ENCODE data around the gene KLF6. TPM values are rescaled to one million over a fixed set of nuclear protein-coding genes. Genes with fewer than 3 reads are reported as not detected.
A peak's percentile ranks its signal among the peaks of the same experiment; 100 is the strongest.

Gene KLF6
- total RNA-seq, 3 donors from 2014 or later, result 270 to 371 (median 331) TPM

- TF ChIP-seq, protein P1, sequence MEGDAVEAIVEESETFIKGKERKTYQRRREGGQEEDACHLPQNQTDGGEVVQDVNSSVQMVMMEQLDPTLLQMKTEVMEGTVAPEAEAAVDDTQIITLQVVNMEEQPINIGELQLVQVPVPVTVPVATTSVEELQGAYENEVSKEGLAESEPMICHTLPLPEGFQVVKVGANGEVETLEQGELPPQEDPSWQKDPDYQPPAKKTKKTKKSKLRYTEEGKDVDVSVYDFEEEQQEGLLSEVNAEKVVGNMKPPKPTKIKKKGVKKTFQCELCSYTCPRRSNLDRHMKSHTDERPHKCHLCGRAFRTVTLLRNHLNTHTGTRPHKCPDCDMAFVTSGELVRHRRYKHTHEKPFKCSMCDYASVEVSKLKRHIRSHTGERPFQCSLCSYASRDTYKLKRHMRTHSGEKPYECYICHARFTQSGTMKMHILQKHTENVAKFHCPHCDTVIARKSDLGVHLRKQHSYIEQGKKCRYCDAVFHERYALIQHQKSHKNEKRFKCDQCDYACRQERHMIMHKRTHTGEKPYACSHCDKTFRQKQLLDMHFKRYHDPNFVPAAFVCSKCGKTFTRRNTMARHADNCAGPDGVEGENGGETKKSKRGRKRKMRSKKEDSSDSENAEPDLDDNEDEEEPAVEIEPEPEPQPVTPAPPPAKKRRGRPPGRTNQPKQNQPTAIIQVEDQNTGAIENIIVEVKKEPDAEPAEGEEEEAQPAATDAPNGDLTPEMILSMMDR (IDR thresholded peaks at IDR 0.05), result no peak
- DNase-seq, result no peak
- intact Hi-C loops (cut with DNase I, micrococcal nuclease), result no loop called here
- no peaks in the 10 kb centered on the region for H3K9me3 ChIP-seq
- peaks cover 61% of the 10 kb centered on the region for H3K4me1 ChIP-seq (ENCODE audit: low read depth)
- no peak for ATAC-seq
- no peaks in the 10 kb centered on the region for H3K36me3 ChIP-seq (ENCODE audit: low read depth)
- H3K4me3 ChIP-seq, result no peak overlapping the region
Observed at GRCh38 chr10:3808689-3809199, 23.7 kb upstream of the KLF6 start.

- intact Hi-C loops (cut with DNase I, micrococcal nuclease), result no loop called here
- Histone ChIP-seq H3K36me3 (ENCODE audit: low read depth) (no peaks in the 10 kb centered on the region), H3K9me3 (no peaks in the 10 kb centered on the region), H3K4me3 (no peak overlapping the region), H3K4me1 (ENCODE audit: low read depth) (peaks cover 61% of the 10 kb centered on the region)
- TF ChIP-seq, protein P1 (IDR thresholded peaks at IDR 0.05), result no peak
- DNase-seq (no peak), ATAC-seq (no peak)
Observed at GRCh38 chr10:3807928-3808496, 23.0 kb upstream of the KLF6 start.

DNA sequence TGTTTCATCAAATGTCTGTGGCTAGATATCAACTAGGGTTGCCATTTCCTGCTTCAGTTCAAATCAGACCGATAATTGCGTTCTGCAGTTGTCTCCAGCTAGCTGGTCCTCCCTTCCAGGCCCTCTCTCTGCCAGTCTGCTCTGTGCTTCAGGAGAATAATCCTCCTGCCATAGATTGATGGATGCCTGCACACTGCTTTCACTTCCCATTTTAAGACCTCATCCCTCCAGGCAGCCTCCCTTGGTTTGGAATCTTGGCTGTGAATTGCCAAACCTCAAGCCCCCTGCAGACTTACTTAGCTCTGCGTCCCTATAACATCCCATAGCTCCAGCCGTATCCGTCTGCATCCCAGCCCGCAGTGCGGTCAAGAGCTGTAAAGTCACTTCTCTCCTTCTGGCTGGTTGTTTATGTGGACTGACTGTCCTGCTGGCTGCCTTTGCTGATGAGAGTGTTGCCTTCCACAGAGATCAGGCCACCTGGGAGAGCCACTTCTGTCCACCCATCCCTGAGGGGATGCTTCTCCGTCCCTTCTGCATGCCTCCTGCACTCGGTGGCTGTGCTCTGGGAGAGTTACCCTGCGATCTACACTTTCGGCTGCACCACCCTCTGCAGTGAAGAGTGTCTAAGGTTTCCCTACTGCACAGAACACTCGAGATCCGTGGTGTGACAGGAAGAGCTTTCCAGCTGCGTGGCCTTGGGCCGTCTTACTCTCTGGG, 22.4 kb upstream of the KLF6 start:
- DNase-seq (peak in 2 of 3 donors; percentile 46 to 48), ATAC-seq (no peak)
- H3K36me3 ChIP-seq (ENCODE audit: low read depth), result no peaks in the 10 kb centered on the region
- TF ChIP-seq, protein P1 (IDR thresholded peaks at IDR 0.05), result no peak
- H3K4me3 ChIP-seq, result no peak overlapping the region
- H3K9me3 ChIP-seq, result no peaks in the 10 kb centered on the region
- intact Hi-C loops (cut with DNase I, micrococcal nuclease), result no loop called here
- peaks cover 61% of the 10 kb centered on the region for H3K4me1 ChIP-seq (ENCODE audit: low read depth)

- Histone ChIP-seq H3K36me3 (ENCODE audit: low read depth) (no peaks in the 10 kb centered on the region), H3K9me3 (no peaks in the 10 kb centered on the region), H3K4me3 (no peak overlapping the region), H3K4me1 (ENCODE audit: low read depth) (peaks cover 61% of the 10 kb centered on the region)
- TF ChIP-seq, protein P1 (IDR thresholded peaks at IDR 0.05), result no peak
- ATAC-seq (peak; percentile 71), DNase-seq (peak in 2 of 3 donors; percentile 70 to 83)
- intact Hi-C loops (cut with DNase I, micrococcal nuclease), result no loop called here
Observed at GRCh38 chr10:3806603-3807002, 21.6 kb upstream of the KLF6 start.

- Histone ChIP-seq H3K36me3 (ENCODE audit: low read depth) (no peaks in the 10 kb centered on the region), H3K4me1 (ENCODE audit: low read depth) (peaks cover 54% of the 10 kb centered on the region), H3K4me3 (no peak overlapping the region), H3K9me3 (no peaks in the 10 kb centered on the region)
- intact Hi-C loops (cut with DNase I, micrococcal nuclease), result no loop called here
- peak; percentile 0 for ATAC-seq
- DNase-seq, result peak in 2 of 3 donors; percentile 53 to 65
- TF ChIP-seq, protein P1 (IDR thresholded peaks at IDR 0.05), result no peak
Observed at GRCh38 chr10:3805791-3806461, 20.9 kb upstream of the KLF6 start.

Measured in mucosa of descending colon (tissue), 3 donors.